A549 treated with CpdA at 1 μM for 4 hours (cell line): ENCODE results near the gene MYO1G. TPM values are rescaled to one million over a fixed set of nuclear protein-coding genes. Genes with fewer than 3 reads are reported as not detected.

Experiments used
- total RNA-seq: library from RNA; stranded (reverse); fragments of 200-300 nt; extraction: Qiagen RNA extraction; gene quantifications from 5 replicates; pipeline ENCODE4 v1.2.3, GENCODE V29; 2022; ENCODE audit warnings: low read depth

Gene MYO1G
- 0.09 to 0.12 TPM (median 0.11 TPM) in 5 replicates for total RNA-seq

DNA sequence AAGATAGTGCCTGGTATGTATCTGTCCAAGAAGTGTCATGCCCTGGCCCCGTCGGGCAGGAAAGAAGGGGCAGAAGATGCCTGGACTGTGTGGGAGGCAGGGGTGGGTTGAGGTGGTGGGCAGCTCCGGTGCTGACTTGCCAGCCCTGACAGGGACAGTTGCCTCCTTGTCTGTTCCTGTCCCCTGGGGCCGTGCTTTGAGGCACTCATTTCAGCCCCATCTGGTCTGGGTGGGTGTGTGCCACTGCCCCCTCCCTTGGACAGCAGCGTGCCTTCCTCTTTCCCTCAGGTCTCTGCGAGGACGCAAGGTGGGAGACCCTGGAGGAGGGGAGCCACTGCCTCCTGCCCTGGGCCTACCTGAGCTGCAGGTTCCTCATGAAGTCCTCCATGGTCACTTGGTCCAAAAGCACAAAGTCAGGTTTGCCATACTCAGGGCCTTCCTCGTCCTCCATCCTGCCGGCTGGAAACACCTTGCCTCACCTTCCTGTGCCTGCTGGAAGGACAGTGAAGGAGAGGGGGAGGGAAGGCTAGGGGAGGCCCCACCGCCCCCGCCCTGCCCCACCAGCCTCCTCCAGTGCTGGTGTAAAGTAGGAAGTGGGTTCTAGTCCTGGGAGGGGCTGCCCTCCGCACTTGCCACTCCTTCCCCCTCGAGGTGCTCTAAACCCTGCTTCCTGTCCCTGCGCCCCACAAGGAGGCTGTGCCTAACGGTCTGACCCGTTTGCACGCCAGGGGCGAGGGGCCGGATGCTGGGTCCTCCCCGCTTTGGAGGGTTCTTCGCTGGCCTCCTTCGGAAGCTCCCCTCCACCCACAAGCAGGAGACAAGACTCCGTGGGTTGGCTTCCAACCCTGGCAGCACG, at the start of gene MYO1G:
TSS of gene MYO1G (minus strand) at position 505 of the 856 bp plus-strand sequence. CDS start at position 451, 54 bp downstream.

DNA sequence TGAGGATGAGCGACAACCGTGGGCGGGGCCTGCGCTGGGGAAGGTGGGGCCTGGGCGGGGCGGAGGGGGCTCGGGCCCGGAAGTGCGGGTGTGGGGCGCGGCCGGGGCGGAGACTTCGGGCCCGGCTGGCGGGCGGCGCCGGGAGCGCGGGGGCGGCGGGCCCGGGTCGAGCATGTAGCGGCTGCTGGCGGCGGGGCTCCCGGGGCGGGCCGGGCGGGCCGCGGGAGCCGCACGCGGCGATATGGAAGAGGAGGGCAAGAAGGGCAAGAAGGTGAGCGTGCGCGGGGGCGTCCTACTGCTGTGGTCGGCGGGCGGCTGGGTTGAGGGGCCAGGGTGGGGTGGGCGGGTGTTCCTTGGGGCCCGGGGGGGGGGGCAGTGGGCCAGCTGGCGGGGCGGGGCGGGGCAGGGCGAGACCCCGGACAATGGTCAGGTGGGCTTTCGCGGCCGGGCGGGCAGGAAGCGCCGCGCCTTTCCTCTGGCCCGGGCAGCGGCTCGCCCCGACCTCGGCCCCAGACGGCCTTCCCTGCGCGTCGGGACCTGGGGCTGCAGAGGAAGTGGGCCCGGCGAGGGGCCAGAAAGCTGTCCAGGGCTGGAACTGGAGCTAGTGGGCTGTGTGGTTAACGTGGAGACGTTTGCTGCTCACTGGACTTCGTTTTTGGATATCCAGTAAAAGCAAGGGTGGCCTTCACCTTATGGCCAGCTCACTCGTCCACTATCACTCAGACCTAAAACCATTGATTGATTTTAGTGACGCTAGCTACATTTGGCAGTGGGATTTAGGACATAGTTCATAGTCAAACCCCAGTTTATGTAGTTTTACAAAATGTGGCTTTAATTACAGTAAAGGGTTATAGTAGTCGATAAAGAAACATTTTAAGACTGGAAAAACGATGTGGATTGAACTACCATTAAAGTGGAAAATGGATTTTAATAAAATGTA, 21.5 kb upstream of the MYO1G start, which contains the start of gene CCM2:
TSS of gene CCM2 (plus strand) at position 109 of the 940 bp plus-strand sequence. CDS start at position 242, 133 bp downstream.

Other genes starting within 250 kb of the MYO1G start
- gene ZMIZ2, start 230.2 kb downstream of the MYO1G start, total RNA-seq, result 25.4 to 38.0 TPM (median 34.8 TPM) in 5 replicates
- 4,920 to 6,264 TPM (median 5,217 TPM) in 5 replicates for gene PPIA, start 182.3 kb downstream of the MYO1G start, total RNA-seq
- gene H2AZ2, start 130.9 kb downstream of the MYO1G start, total RNA-seq, result 207 to 270 TPM (median 251 TPM) in 5 replicates
- gene PURB, start 93.5 kb downstream of the MYO1G start, total RNA-seq, result 10.7 to 11.5 TPM (median 10.8 TPM) in 5 replicates
- gene CCM2, start 21.2 kb upstream of the MYO1G start, total RNA-seq, result 32.5 to 45.6 TPM (median 42.6 TPM) in 5 replicates
- gene NACAD, start 110.0 kb upstream of the MYO1G start, total RNA-seq, result 0.14 to 0.26 TPM (median 0.16 TPM) in 5 replicates
- 105 to 116 TPM (median 108 TPM) in 5 replicates for gene TBRG4, start 132.7 kb upstream of the MYO1G start, total RNA-seq
- not detected in 5 replicates for gene RAMP3, start 178.8 kb upstream of the MYO1G start, total RNA-seq